GM12878 (cell line): ENCODE data around the gene TROAP. TPM values are rescaled to one million over a fixed set of nuclear protein-coding genes. Genes with fewer than 3 reads are reported as not detected.

Experiments used
- ATAC-seq: fragments of 200-7000 bp; cut with Tn5 transposase; 3 replicates; pipeline ENCODE4 v1.9.1; 2020; ENCODE audit warnings: mild to moderate bottlenecking, moderate library complexity
- BruUV-seq: library from RNA; stranded (reverse); fragments of 400-500 nt; replicated peaks from 2 replicates; lab custom pipeline; 2021; lab: Mats Ljungman, UMichigan
- CTCF ChIA-PET: fragments of 300-600 bp; sonication (Branson Sonifier 250); formaldehyde crosslinking; extraction: SDS; loops from one replicate; lab custom pipeline; 2021; ENCODE audit warnings: inconsistent platforms; lab: Yijun Ruan, JAX
- POLR2A ChIA-PET: fragments of 350-600 bp; formaldehyde crosslinking; extraction: SDS; loops from one replicate; lab custom pipeline; 2021; ENCODE audit warnings: inconsistent platforms; lab: Charles Lee
- RAD21 ChIA-PET: fragments of 300-600 bp; sonication (Branson Sonifier 250); formaldehyde crosslinking; loops from one replicate; lab custom pipeline; 2023; ENCODE audit warnings: antibody characterized with exemption; ENCODE audit not compliant: unreplicated experiment; lab: Charles Lee
- SMC1A ChIA-PET: fragments of 300-600 bp; sonication (Branson Sonifier 250); formaldehyde crosslinking; loops from one replicate; lab custom pipeline; 2023; ENCODE audit not compliant: unreplicated experiment, uncharacterized antibody; lab: Charles Lee
- DNase-seq: peaks from one replicate; pipeline ENCODE4 v3.0.0-alpha.2; 2011; ENCODE audit warnings: low read depth, low spot score
- FAIRE-seq: peaks from 3 replicates; lab custom pipeline; 2011; peaks lifted over from hg19 to GRCh38; lab: Jason Lieb, UNC
- H2AFZ ChIP-seq: 2 replicates; pipeline ENCODE4 v1.6.0; 2011; ENCODE audit warnings: low read depth, low read length, control low read depth; ENCODE audit not compliant: control insufficient read depth
- H3K27ac ChIP-seq: 2 replicates; pipeline ENCODE4 v1.5.1; 2011; ENCODE audit warnings: control low read depth; ENCODE audit not compliant: control insufficient read depth, insufficient read depth
- H3K27me3 ChIP-seq, 2 experiments: replicated peaks in 1 of 2; 2 replicates each; pipeline versions ENCODE4 v1.6.0 to v1.6.1; 2011; ENCODE audit warnings: low read length in 1 of 2; ENCODE audit not compliant: control insufficient read depth in 2 of 2, insufficient read depth in 2 of 2
- H3K36me3 ChIP-seq, 2 experiments: 2 replicates each; pipeline ENCODE4 v1.5.1; 2011; ENCODE audit warnings: low read length in 1 of 2; ENCODE audit not compliant: control insufficient read depth in 2 of 2, insufficient read depth in 2 of 2
- H3K4me1 ChIP-seq: 2 replicates; pipeline ENCODE4 v1.6.1; 2011; ENCODE audit warnings: mild to moderate bottlenecking, low read length, moderate library complexity, mixed read lengths; ENCODE audit not compliant: control insufficient read depth, insufficient read depth
- H3K4me2 ChIP-seq: 2 replicates; pipeline ENCODE4 v1.6.0; 2011; ENCODE audit warnings: control low read depth; ENCODE audit not compliant: control insufficient read depth, insufficient read depth
- H3K4me3 ChIP-seq: fragments of 200-600 bp; sonication (generic); 2 replicates; pipeline ENCODE4 v1.5.1; 2016
- H3K79me2 ChIP-seq: 2 replicates; pipeline ENCODE4 v1.6.0; 2011; ENCODE audit warnings: low read length; ENCODE audit not compliant: control insufficient read depth, insufficient read depth
- H3K9ac ChIP-seq: 2 replicates; pipeline ENCODE4 v1.8.0; 2011; ENCODE audit warnings: low read length, control low read depth, mixed read lengths; ENCODE audit not compliant: control insufficient read depth, insufficient read depth
- H3K9me3 ChIP-seq: replicated peaks from 3 replicates; pipeline ENCODE4 v1.5.1; 2011; ENCODE audit warnings: mild to moderate bottlenecking, low read length; ENCODE audit not compliant: control insufficient read depth, insufficient read depth
- H4K20me1 ChIP-seq: 2 replicates; pipeline ENCODE4 v1.6.0; 2011; ENCODE audit not compliant: control insufficient read depth, insufficient read depth
- BACH1 ChIP-seq: fragments of 450-650 bp; IDR thresholded peaks from 2 replicates; pipeline ENCODE4 v1.6.1; 2017; ENCODE audit warnings: mild to moderate bottlenecking, borderline replicate concordance
- FOXK2 ChIP-seq: fragments of 450-650 bp; IDR thresholded peaks from 2 replicates; pipeline ENCODE4 v1.6.1; 2017; ENCODE audit warnings: mild to moderate bottlenecking, moderate library complexity
- FOXM1 ChIP-seq: IDR thresholded peaks from 2 replicates; pipeline ENCODE4 v1.6.1; 2012; ENCODE audit warnings: low read depth, mild to moderate bottlenecking, inconsistent platforms, low read length, moderate library complexity
- GABPA ChIP-seq: IDR thresholded peaks from 2 replicates; pipeline ENCODE4 v1.6.1; 2014; ENCODE audit warnings: antibody characterized with exemption, low read depth, mild to moderate bottlenecking, inconsistent platforms
- PAX8 ChIP-seq: fragments of 450-650 bp; IDR thresholded peaks from 2 replicates; pipeline ENCODE4 v1.6.1; 2017; ENCODE audit warnings: mild to moderate bottlenecking, moderate library complexity
- SMAD5 ChIP-seq: IDR thresholded peaks from 2 replicates; pipeline ENCODE4 v1.6.1; 2016; ENCODE audit warnings: antibody characterized with exemption, low read depth
- SREBF1 ChIP-seq: IDR thresholded peaks from 2 replicates; pipeline ENCODE4 v1.6.1; 2012; ENCODE audit warnings: mild to moderate bottlenecking, low read length
- SRF ChIP-seq, 2 experiments: IDR thresholded peaks; 2 replicates each; pipeline ENCODE4 v1.6.1; 2011; ENCODE audit warnings: low read depth in 2 of 2, low read length in 2 of 2, mild to moderate bottlenecking in 1 of 2, moderate library complexity in 1 of 2
- STAT1 ChIP-seq: fragments of 450-650 bp; conservative IDR thresholded peaks from 2 replicates; pipeline ENCODE4 v1.6.1; 2014; ENCODE audit warnings: antibody characterized with exemption, mild to moderate bottlenecking
- ZSCAN29 ChIP-seq: fragments of 450-650 bp; IDR thresholded peaks from 2 replicates; pipeline ENCODE4 v1.6.1; 2017; ENCODE audit warnings: mild to moderate bottlenecking, moderate library complexity
- WGBS: methylation state at CpG from one replicate; pipeline ENCODE4 v1.1.6; 2016; ENCODE audit warnings: low lambda C conversion rate; ENCODE audit not compliant: insufficient replicate concordance, insufficient coverage; ENCODE audit errors: missing lambda C conversion rate; 5-methylcytosine and 5-hydroxymethylcytosine counted together
- in situ Hi-C: fragments of 300-500 bp; cut with MboI; formaldehyde crosslinking; loops from 9 replicates; pipeline ENCODE4 v1.14.3; 2018; ENCODE audit warnings: mixed read lengths
- intact Hi-C: fragments of 100-400 bp; cut with micrococcal nuclease; formaldehyde crosslinking; loops from one replicate; pipeline ENCODE4 v1.14.2; 2022; ENCODE audit not compliant: unreplicated experiment
- polyA plus RNA-seq, 11 experiments: library from polyadenylated mRNA; depleted of rRNA in 4 of 11; unstranded in 6 of 11; stranded (reverse) in 5 of 11; fragments of >200 nt; fragmentation: Nextera tagmentation in 4 of 11; fragmentation: Illumina TruSeq in 1 of 11; extraction: Ambion mirVana in 4 of 11; extraction: Trizol in 1 of 11; gene quantifications; 1 replicate in 1 of 11; 2 replicates in 10 of 11; pipeline versions ENCODE4 v1.2.1 to v1.2.3, GENCODE V29; 2011 to 2016; ENCODE audit warnings: inconsistent platforms in 2 of 11, missing spikeins in 2 of 11, low read depth in 1 of 11
- total RNA-seq, 4 experiments: library from RNA; depleted of rRNA in 3 of 4; stranded (reverse); fragments of >200 nt in 3 of 4; fragmentation: Illumina TruSeq in 1 of 4; extraction: Trizol in 1 of 4; gene quantifications; 2 replicates each; pipeline versions ENCODE4 v1.2.1 to v1.2.3, GENCODE V29; 2013 to 2021
- TF ChIP-seq, protein P1 (sequence below): fragments of 450-650 bp; conservative IDR thresholded peaks from 2 replicates; pipeline ENCODE4 v1.6.1; 2017; ENCODE audit warnings: mild to moderate bottlenecking, moderate library complexity
- TF ChIP-seq, protein P2 (sequence below): IDR thresholded peaks from 2 replicates; pipeline ENCODE4 v1.6.1; 2011; ENCODE audit warnings: mild to moderate bottlenecking, low read depth, low read length, moderate library complexity; ENCODE audit not compliant: insufficient replicate concordance
- TF ChIP-seq, protein P3 (sequence below): IDR thresholded peaks from 2 replicates; pipeline ENCODE4 v1.6.1; 2011; ENCODE audit warnings: low read depth, low read length, improper control_type of control experiment, borderline replicate concordance
- TF ChIP-seq, protein P4 (sequence below): fragments of 450-650 bp; IDR thresholded peaks from 2 replicates; pipeline ENCODE4 v1.6.1; 2017; ENCODE audit warnings: borderline replicate concordance

Gene TROAP
- total and polyA plus RNA-seq, 10 of the 15 experiments (the other 5 are each of a cell fraction or from before 2014, with no cell fraction given), result 26.8 to 93.7 (median 52.6) TPM

DNA sequence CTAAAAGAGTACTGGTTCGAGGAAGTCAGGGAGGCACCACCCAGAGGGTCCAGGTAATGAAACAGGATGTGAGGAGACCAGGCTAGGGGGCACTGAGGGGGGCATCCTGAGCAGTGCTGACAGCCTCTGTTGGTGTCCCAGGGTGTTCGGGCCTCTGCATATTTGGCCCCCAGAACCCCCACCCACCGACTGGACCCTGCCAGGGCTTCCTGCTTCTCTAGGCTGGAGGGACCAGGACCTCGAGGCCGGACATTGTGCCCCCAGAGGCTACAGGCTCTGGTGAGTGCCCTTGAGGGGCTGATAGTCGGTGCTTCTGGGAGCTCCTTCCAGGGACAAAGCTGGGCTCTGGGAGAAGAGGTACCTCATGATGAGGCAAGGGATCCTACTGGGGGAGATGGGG is 2.6 kb downstream of the TROAP start:
- ChIA-PET RAD21 (no interaction called here), CTCF (interaction anchor here (0.5 to 5.5 kb wide), 5 partner anchors 17 to 90 kb away, joined by 4 to 37 read pairs (median 16); partner anchors contain the start of gene DNAJC22), POLR2A (interaction anchor here (0.6 kb wide), 1 partner anchor 184 kb away, joined by 5 read pairs; no protein-coding TSS in a partner anchor), SMC1A (interaction anchor here (0.6 to 1.0 kb wide), 2 partner anchors 28 to 40 kb away, joined by 3 read pairs; no protein-coding TSS in a partner anchor)
- peaks cover 10% of the 10 kb centered on the region for H3K79me2 ChIP-seq
- BruUV-seq, result no TSS peak
- no peaks in the 10 kb centered on the region for H3K27me3 ChIP-seq
- 88% methylated on average over 6 of the region's 6 CpGs for WGBS
- TF ChIP-seq SREBF1 (no peak), FOXM1 (no peak), ZSCAN29 (no peak), GABPA (no peak), SMAD5 (no peak), SRF (IDR thresholded peaks at IDR 0.05; ENCODE audit: low read depth in 2 of 2, low read length in 2 of 2) (no peak), STAT1 (no peak), BACH1 (no peak), FOXK2 (no peak), PAX8 (no peak)
- TF ChIP-seq, protein P1, sequence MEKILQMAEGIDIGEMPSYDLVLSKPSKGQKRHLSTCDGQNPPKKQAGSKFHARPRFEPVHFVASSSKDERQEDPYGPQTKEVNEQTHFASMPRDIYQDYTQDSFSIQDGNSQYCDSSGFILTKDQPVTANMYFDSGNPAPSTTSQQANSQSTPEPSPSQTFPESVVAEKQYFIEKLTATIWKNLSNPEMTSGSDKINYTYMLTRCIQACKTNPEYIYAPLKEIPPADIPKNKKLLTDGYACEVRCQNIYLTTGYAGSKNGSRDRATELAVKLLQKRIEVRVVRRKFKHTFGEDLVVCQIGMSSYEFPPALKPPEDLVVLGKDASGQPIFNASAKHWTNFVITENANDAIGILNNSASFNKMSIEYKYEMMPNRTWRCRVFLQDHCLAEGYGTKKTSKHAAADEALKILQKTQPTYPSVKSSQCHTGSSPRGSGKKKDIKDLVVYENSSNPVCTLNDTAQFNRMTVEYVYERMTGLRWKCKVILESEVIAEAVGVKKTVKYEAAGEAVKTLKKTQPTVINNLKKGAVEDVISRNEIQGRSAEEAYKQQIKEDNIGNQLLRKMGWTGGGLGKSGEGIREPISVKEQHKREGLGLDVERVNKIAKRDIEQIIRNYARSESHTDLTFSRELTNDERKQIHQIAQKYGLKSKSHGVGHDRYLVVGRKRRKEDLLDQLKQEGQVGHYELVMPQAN, result no peak
- TF ChIP-seq, protein P2, sequence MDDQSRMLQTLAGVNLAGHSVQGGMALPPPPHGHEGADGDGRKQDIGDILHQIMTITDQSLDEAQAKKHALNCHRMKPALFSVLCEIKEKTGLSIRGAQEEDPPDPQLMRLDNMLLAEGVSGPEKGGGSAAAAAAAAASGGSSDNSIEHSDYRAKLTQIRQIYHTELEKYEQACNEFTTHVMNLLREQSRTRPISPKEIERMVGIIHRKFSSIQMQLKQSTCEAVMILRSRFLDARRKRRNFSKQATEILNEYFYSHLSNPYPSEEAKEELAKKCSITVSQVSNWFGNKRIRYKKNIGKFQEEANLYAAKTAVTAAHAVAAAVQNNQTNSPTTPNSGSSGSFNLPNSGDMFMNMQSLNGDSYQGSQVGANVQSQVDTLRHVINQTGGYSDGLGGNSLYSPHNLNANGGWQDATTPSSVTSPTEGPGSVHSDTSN, result no peak
- TF ChIP-seq, protein P3, sequence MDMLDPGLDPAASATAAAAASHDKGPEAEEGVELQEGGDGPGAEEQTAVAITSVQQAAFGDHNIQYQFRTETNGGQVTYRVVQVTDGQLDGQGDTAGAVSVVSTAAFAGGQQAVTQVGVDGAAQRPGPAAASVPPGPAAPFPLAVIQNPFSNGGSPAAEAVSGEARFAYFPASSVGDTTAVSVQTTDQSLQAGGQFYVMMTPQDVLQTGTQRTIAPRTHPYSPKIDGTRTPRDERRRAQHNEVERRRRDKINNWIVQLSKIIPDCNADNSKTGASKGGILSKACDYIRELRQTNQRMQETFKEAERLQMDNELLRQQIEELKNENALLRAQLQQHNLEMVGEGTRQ, result no peak
- TF ChIP-seq, protein P4, sequence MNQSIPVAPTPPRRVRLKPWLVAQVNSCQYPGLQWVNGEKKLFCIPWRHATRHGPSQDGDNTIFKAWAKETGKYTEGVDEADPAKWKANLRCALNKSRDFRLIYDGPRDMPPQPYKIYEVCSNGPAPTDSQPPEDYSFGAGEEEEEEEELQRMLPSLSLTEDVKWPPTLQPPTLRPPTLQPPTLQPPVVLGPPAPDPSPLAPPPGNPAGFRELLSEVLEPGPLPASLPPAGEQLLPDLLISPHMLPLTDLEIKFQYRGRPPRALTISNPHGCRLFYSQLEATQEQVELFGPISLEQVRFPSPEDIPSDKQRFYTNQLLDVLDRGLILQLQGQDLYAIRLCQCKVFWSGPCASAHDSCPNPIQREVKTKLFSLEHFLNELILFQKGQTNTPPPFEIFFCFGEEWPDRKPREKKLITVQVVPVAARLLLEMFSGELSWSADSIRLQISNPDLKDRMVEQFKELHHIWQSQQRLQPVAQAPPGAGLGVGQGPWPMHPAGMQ, result no peak
- no peak overlapping the region for H2AFZ ChIP-seq
- no peaks in the 10 kb centered on the region for H3K9me3 ChIP-seq
- FAIRE-seq, result no peak
- no peak overlapping the region for H3K4me3 ChIP-seq
- H3K4me1 ChIP-seq, result peaks cover 9% of the 10 kb centered on the region
- in situ Hi-C loops (no loop called here), intact Hi-C loops (no loop called here)
- ATAC-seq, result no peak
- DNase-seq, result no peak
- no peak overlapping the region for H3K4me2 ChIP-seq
- no peaks in the 10 kb centered on the region for H4K20me1 ChIP-seq
- H3K36me3 ChIP-seq, result peaks cover 5 to 16% of the 10 kb centered on the region in 2 experiments; a peak in 3 of 4 replicates
- H3K9ac ChIP-seq, result no peak overlapping the region
- no peak overlapping the region for H3K27ac ChIP-seq
